K562 (cell line): ENCODE data around the gene FAM187B.

Source experiments
- ATF1 ChIP-seq, 2 experiments: fragments of 450-650 bp in 1 of 2; IDR thresholded peaks; 2 replicates each; pipeline ENCODE4 v1.6.1; 2016; ENCODE audit warnings: missing compliant biosample characterization in 1 of 2, missing genetic modification characterization in 1 of 2
- CTCF ChIP-seq, 3 experiments: IDR thresholded peaks in 2 of 3; conservative IDR thresholded peaks in 1 of 3; 2 replicates each; pipeline ENCODE4 v1.5.1; 2011 to 2012; ENCODE audit warnings: low read length in 3 of 3, mild to moderate bottlenecking in 3 of 3, control low read depth in 2 of 3, improper control_type of control experiment in 1 of 3, inconsistent platforms in 1 of 3, low read depth in 1 of 3, mixed read lengths in 1 of 3, moderate library complexity in 1 of 3; ENCODE audit not compliant: insufficient read depth in 2 of 3
- SMARCA4 ChIP-seq: fragments of 450-650 bp; IDR thresholded peaks from 2 replicates; pipeline ENCODE4 v1.6.1; 2016

GRCh38 chr19:35176181-35176570 is 52.4 kb downstream of the FAM187B start:
- TF ChIP-seq ATF1 (CRISPR knock-in tag; IDR thresholded peaks at IDR 0.05) (no peak), ATF1 (tag; IDR thresholded peaks at IDR 0.05) (no peak), CTCF (IDR thresholded peaks at IDR 0.05 in 2 of 3, conservative IDR thresholded peaks at IDR 0.05 in 1 of 3; ENCODE audit: insufficient read depth in 2 of 3, low read depth in 1 of 3, low read length in 3 of 3) (no peak), SMARCA4 (no peak)
